ENCODE data around the gene SPRR4.

The SPRR4 gene

DNA sequence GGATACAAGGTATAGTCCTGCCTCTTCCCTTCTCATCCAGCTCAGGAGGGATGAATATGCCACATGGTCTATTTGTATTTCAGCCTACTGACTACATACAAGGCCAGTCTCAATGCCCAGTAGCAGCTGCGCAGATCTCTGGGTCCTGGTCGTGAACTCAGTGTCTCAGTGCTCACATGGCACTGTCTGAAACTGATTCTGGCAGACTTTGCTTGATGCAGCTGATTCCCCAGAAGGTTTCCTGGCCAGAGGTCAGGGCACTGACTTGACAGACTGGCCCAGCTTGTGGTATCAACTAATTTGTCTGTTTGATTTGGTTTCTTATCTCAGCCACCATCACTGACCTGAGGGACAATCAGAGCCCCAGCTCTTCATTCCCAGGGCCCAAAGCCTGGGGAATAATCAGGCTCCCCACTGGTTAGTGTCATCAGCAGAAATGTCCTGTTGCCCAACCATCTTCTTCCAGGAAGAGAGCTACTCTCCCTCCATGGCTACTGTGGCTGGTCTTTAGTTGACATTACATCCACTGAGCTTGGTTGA lies 7.5 kb upstream of the SPRR4 start:
- H3K4me3 ChIP-seq (ENCODE audit: low read depth, low read length): no peak overlapping the region
- DNase-seq (ENCODE audit: low read depth): no peak

DNA sequence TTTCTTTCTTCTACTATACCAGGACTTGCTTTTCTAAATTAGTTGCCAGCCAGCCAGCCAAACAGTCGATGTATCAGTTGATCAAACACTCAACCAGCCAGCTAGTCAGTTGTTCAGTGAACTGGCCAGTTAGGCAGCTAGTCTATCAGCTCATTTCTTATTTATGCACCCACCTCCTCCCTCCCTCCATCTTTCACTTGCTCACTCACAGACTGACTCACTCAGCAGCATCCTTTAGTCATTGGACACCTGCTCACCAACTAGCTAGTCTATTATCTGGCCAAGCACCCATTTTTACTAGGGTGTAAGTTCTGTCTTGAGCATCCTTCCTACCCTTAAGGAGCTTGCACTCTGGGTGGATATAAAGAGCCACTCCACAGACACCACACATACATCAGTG lies 5.9 kb upstream of the SPRR4 start:
- H3K4me3 ChIP-seq (ENCODE audit: low read depth, low read length): no peak overlapping the region

DNA sequence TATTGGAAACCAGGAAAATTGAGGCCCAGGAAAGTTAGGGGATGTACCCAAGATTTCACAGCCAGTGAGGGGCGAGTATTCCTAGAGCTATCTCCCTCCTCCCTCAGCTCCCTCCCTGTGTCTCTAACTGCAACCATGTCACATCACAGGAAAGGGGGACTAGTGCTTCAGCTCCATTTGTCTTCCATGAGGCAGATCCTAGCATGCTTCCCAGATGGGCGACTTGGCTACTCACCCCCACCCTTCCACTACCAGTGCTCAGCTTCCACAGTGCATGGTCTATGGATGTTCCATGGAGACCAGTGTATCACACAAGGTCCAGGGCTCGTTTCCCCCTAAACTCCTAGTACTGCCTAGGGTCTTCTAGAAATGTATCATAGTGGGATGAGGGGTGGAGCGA lies 4.6 kb upstream of the SPRR4 start:
- H3K4me3 ChIP-seq (ENCODE audit: low read depth, low read length): no peak overlapping the region
- DNase-seq (ENCODE audit: low read depth): no peak

More for the DNA sequence above, 5.9 kb upstream of the SPRR4 start:
- no peak for DNase-seq (ENCODE audit: low read depth)

DNA sequence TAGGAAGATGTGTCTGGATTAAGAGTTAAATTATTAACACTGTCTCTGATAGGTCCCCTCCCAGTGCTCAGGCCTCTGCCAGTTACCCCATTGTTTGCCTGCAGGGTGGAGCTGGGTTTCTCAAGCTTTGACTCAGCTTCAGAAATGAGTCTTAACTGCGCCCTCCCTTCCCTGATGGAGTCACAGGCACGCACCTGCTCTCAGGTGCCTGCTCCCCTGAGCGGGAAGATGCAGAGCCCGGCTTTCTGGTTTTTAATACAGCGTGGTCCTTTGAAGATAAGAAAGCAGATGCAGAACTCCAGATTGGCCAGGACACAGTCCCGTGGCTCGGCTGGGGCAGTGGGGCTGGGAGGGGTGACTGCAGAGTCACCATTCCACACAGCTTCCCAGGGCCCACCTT lies 3.2 kb upstream of the SPRR4 start:
- DNase-seq (ENCODE audit: low read depth): no peak

DNA sequence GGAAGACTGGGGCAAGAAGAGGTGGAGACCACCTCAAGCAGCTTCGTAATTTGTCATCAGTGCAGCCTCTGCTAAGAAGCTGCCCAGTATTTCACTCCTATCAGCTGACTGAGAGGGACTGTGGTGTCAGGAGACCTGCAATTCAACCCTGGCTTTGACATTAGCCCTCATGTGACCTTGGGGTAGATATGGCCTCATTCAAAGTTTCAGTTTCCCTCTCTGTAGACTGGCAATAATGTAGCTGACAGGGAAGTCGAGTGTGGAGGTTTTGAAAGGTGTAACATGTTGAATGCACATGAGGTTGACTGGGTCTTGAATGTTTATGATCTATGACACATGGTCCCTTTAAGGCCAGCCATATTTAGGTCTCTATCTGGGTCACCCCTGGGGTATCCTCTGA lies 2.2 kb upstream of the SPRR4 start:
- H3K4me3 ChIP-seq (ENCODE audit: low read depth, low read length): no peak overlapping the region
- no peak for DNase-seq (ENCODE audit: low read depth)

More for the DNA sequence above, 3.2 kb upstream of the SPRR4 start:
- no peak overlapping the region for H3K4me3 ChIP-seq (ENCODE audit: low read depth, low read length)

DNA sequence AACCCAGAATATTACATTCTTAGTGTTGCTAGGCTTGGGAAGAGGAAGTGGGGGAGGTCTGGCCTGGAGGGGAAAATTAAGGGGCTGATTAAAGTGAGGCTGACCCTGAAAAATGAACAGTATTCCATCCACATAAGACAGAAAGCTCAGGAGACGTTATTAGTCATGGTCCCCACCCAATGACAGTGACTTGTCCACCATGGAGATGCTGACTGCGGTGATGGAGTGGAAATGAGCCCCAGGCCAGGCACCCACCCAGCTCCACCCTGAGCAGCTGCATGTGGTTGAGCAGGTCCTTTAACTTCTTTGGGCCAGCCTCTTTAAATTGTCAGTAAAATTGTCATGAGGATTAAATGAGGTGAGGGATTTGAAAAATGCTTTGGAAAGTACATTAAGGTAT lies 1.4 kb upstream of the SPRR4 start:
- no peak for DNase-seq (ENCODE audit: low read depth)
- H3K4me3 ChIP-seq (ENCODE audit: low read depth, low read length): no peak overlapping the region

DNA sequence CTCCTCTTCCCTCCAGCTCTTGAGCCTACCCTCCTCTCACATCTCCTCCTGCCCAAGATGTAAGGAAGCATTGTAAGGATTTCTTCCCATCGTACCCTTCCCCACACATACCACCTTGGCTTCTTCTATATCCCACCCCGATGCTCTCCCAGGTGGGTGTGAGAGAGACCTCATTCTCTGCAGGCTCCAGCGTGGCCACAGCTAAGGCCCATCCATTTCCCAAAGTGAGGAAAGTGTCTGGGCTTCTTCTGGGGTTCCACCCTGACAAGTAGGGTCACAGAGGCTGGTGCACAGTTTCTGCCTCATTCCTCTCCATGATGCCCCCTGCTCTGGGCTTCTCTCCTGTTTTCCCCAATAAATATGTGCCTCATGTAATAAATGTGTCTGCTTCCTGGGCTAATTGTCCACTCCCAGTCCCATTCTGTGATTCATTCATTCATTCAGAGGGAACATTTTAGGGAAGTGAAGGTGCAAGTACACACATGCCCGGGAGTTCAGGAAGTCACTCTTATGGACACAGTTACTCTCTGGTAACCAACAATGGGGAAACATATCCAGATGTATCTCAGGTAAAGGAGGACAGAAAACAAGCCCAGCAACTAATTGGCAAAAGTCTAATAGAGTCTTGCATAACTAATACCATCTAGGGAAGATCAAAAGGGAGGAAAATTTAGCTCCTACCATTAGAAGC lies 1.9 kb downstream of the SPRR4 start:
- no peak overlapping the region for H3K4me3 ChIP-seq (ENCODE audit: low read depth, low read length)
- DNase-seq (ENCODE audit: low read depth): no peak

DNA sequence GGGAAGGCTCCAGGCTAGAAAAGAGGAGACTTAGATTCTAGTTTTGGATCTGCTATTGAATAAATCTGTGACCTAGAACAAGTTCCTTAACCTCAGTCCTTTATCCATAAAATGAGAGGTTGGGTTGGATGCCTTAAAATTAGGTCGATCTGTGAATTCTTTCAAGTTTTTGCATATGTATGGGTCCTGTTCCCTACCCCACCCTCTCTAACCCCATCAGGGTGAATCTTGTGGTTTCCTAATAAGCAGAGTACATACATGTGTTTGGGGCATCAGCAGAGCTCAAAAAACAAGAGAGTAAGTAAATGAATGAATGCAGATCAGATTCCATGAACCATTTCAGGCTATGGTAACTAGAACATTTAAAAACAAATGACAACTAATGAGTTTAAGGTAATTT lies 6.2 kb downstream of the SPRR4 start:
- DNase-seq (ENCODE audit: low read depth): no peak
- H3K4me3 ChIP-seq (ENCODE audit: low read depth, low read length): no peak overlapping the region

DNA sequence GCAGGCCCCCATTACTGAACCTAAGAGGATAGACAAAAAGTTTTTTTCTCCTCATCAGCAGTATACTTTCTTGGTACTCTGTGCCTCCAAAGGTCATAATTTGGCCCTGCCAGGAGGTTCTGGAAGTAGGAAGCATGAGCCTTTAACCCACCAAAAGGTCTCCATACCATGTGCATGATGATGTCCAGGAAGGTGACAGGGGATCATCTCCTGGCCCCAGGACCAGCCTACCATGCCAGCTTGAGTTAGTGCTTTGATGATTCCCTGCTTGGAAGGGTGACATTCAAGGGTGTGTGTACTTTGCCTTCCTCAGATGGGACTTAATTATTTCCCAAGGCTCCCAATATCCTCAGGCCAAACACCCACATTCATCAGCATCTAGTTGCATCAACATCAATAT lies 7.2 kb downstream of the SPRR4 start:
- H3K4me3 ChIP-seq (ENCODE audit: low read depth, low read length): no peak overlapping the region
- DNase-seq (ENCODE audit: low read depth): no peak

DNA sequence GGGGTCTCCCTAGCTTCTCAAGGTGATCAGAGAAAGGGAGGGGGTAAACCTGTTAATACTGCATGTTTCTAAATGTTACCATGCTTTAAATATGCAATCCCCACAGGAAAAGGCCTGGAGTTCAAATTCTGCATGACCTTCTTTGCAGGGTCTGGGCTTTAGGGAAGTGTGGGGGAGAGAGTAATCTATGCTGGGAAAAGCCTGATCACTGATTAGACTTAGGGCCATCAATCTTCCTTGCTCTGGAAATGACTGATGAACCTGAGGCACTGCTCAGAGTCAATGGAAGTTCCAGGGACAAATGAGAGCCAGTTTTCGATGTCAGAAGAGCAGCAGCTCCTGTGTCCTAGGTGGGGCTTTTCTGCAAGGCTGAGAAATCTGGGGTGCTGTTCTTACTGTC lies 10.2 kb downstream of the SPRR4 start:
- DNase-seq (ENCODE audit: low read depth): no peak
- H3K4me3 ChIP-seq (ENCODE audit: low read depth, low read length): no peak overlapping the region

DNA sequence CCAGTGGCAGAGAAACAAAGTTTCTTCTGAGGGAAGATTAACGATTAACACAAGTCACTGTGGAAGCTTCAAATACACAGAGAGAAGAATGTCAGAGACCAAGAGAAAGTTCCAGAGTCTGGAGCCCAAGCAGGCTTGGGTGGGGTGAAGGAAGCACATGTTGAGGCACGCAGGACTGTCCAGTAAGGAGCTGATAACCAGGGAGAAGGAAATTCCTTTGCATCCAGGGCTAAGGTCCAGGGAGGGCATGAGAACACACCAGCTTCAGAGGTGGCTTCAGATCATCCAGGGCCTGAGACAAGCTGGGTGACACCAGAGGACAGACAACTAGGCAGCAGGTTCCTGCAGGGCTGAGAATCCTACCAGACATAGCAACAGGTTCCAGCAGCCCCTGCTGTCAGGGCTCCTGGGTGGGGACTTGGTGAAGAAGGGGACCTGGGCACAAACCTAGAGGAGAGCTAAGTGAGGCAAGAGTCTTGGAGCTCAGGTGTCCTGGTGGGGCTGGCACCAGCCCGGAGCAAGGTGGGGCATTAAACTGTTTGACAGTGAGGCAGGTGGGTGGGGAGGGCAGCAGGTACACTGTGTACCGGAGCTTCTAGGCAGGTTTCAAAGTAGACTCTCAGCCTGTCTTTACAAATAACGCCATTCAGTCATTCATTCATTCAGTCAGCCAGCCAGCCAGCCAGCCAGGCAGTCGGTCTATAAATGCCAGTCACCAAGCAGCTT lies 10.9 kb downstream of the SPRR4 start:
- no peak overlapping the region for H3K4me3 ChIP-seq (ENCODE audit: low read depth, low read length)
- DNase-seq (ENCODE audit: low read depth): no peak

DNA sequence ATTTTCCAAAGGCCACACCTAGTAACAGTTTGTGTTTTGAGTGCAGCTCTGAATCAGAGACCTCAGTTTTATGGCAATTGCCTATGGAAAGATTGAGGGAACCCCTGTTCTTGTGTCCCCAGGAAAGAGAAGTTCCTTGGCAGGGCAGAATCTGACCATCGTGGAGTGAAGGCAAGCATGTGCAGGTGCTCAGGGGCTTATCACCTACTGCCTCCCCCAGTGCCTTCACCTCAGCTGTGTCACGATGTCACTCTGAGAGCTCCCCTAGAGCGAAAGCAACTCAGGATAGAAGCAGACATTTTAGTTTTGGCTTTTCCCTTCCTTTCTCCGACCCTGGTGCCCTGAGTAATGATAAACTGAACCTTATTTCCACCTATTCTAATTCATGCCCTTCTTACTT lies 11.6 kb downstream of the SPRR4 start:
- DNase-seq (ENCODE audit: low read depth): no peak
- no peak overlapping the region for H3K4me3 ChIP-seq (ENCODE audit: low read depth, low read length)

DNA sequence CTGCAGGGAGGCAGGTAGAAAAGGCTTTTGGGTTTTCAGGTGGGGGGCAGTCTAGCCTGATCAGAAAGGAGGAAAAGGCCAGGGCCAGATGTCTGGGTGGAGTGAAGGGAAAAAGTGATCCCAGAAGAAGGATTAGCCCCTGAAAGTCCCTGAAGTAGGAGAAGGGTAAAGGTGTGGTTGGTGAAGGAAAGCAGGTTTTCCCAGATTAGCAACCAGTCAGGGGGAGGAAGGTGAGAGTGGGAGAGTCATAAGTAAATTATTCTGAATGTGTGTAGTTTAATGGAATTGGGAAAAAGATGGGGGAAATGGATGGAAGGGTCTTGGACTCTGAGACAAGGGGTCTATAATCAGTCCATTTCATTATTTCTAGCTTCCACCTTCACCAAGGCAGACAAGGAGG lies 12.8 kb downstream of the SPRR4 start:
- DNase-seq (ENCODE audit: low read depth): no peak
- no peak overlapping the region for H3K4me3 ChIP-seq (ENCODE audit: low read depth, low read length)

DNA sequence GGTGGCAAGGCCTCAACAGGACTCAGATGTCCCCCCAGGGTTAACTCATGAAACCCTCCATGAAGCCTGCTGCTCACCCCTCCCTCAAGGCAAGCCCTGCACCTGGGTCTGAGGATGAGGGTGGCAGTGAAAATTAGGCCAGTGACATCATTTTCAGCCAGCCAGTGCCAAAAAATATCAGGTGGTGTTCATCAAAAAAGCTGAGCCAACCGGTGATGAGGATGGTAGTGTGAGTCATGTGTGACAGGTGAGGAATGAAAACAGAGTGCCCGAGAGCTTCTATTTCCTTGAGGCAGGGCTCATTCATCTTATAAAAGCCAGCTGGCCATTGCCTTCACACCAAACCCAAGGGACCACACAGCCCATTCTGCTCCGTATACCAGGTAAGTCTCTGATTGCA lies 13.3 kb downstream of the SPRR4 start, which contains the start of gene SPRR1A:
SPRR1A (plus strand) TSS at position 339 of the 400 bp plus-strand sequence. CDS start 1,150 bp downstream, outside the sequence.
- DNase-seq (ENCODE audit: low read depth): no peak
- H3K4me3 ChIP-seq (ENCODE audit: low read depth, low read length): no peak within 1 kb of the TSS

DNA sequence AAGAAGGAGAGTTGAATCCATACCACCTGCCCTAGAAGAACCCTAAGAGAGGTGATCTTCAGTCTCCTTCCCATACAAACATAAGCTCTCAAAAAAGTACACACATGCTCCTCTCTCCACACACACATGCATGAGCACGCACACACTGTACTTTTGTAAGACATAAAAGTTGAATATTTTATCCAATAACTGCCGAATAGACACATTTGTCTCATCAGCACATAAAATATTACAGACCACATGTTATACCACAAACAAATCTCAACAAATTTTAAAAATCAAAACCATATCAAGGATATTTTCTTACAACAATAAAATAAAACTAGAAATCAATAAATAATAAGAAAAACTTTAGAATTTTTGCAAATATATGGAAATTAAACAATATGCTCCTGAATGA lies 16.1 kb downstream of the SPRR4 start:
- H3K4me3 ChIP-seq (ENCODE audit: low read depth, low read length): no peak overlapping the region
- no peak for DNase-seq (ENCODE audit: low read depth)

DNA sequence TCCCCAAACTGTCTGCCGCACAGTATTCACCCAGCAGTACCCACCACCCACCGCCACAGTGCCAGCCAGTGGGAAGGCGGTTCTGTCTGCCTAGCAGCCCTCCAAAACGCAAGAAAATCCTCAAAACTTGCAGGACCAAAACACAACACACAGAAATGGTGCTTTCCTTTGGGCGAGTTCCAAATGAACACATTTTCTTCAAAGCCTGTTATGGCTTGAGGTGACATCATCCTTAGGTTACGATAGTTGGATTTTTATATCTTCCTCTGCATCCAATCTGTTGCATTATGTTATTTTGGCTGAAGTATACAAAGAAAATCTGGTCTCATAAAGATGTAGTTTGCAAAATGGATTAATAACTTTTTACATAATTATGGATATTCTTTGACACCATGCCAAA lies 22.7 kb downstream of the SPRR4 start:
- H3K4me3 ChIP-seq (ENCODE audit: low read depth, low read length): no peak overlapping the region
- DNase-seq (ENCODE audit: low read depth): no peak

DNA sequence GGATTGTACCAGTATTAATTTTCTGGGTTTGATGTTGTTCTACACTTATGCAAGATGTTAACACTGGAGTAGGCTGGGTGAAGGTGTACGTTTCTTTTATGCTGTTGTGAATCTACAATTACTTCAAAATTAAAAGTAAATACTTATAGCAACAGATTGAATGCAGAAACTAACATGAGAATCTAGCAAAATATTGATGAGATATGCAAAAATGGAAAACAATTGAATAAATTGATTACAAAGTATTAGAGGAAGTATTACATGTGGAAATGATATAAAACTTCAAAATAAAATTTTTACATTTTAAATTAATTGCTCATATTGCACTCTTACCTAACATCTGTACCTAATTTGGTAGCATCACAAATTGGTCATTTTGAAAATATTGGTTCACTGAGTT lies 25.4 kb downstream of the SPRR4 start:
- no peak overlapping the region for H3K4me3 ChIP-seq (ENCODE audit: low read depth, low read length)
- DNase-seq (ENCODE audit: low read depth): no peak

DNA sequence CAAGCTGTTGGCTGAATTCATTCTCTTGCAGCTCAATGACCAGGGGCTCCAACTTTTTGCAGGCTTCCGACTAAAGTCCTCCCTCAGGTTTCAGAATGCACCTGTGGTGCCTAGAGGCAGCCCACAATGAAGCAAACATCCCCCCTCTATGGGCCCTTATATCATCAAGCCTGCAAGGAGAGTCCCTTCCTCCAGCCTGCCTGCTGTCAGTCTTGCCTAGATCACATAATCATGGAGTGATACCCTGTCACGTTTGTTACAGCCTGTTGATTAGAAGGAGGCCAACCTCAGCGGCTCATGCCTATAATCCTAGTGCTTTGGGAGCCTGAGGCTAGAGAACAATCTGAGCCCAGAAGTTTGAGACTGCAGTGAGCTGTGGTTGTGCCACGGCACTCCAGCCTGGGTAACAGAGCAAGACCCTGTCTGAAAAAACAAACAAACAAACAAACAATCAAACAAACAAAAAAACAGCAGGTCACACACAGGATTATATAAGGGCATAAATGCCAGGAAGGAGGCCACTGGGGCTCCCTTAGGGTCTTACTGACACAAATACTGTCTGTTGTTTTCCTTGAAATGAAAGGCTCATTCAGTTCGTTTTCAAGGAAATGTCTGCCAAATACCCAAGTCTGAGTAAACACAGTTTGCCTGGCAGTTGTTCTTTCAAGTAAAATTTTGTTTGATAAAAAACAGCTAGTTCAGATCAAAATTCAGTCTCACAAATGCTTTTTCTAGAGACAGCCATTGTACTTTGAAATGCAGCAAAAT lies 26.4 kb downstream of the SPRR4 start:
- DNase-seq (ENCODE audit: low read depth): no peak
- H3K4me3 ChIP-seq (ENCODE audit: low read depth, low read length): no peak overlapping the region

DNA sequence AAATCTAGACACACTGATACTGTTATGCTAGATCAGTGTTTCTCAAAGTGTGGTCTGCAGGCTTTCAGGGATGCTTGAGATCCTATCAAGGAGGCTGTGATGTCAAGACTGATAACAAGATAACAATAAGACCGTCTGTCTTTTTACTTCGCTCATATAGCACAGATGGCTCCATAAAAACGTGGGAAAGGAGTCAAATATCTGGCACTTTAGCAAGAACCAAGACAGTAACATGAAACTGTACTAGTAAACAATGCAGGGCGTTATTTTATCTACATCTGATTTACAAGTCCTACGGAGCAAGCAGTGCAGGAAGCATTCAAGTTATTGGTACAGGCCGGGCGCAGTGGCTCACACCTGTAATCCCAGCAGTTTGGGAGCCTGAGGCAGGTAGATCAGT lies 27.5 kb downstream of the SPRR4 start:
- DNase-seq (ENCODE audit: low read depth): no peak
- no peak overlapping the region for H3K4me3 ChIP-seq (ENCODE audit: low read depth, low read length)

DNA sequence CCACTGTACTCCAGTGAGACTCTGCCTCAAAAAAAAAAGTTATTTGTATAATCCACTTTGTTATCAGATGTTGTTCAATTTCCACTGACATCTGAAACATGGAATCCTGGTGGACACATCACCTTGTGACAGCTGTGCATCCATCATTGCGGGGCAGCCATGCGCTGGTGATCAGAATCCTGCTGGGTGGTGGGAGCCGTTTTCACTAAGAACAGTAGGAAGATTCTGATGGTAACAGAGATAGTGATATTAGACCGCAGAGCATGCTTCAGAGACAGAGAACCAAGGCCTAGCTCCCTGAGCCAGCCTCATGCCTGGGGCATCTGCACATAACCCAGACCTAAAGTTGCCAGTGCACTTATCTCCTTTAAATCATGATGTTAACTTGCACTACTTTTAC lies 28.0 kb downstream of the SPRR4 start:
- no peak overlapping the region for H3K4me3 ChIP-seq (ENCODE audit: low read depth, low read length)

More for the DNA sequence above, 28.0 kb downstream of the SPRR4 start:
- DNase-seq (ENCODE audit: low read depth): no peak

Measured in skeletal muscle cell (primary cell).